HL-60 (cell line): ENCODE measurements around the gene PRPF40B.

Experiments used
- DNase-seq, 2 experiments: peaks; one replicate each; pipeline ENCODE4 v3.0.0-alpha.2; 2010 to 2020; ENCODE audit warnings: low read depth in 1 of 2, low spot score in 1 of 2
- H3K27ac ChIP-seq: fragments of 250-450 bp; sonication (Bioruptor Pico); replicated peaks from 2 replicates; pipeline ENCODE4 v1.5.1; 2020; ENCODE audit warnings: mild to moderate bottlenecking, moderate library complexity
- H3K27me3 ChIP-seq: fragments of 250-450 bp; sonication (Bioruptor Pico); 2 replicates; pipeline ENCODE4 v1.5.1; 2021; ENCODE audit warnings: mild to moderate bottlenecking, moderate library complexity; ENCODE audit not compliant: insufficient read depth, poor library complexity, severe bottlenecking
- H3K4me3 ChIP-seq: replicated peaks from 2 replicates; pipeline ENCODE4 v1.5.1; 2011; ENCODE audit warnings: mild to moderate bottlenecking, control low read depth, low read length; ENCODE audit not compliant: insufficient read depth
- GABPA ChIP-seq: IDR thresholded peaks from 2 replicates; pipeline ENCODE4 v1.6.1; 2012; ENCODE audit warnings: low read depth
- POLR2AphosphoS5 ChIP-seq: IDR thresholded peaks from 2 replicates; pipeline ENCODE4 v1.6.1; 2012; ENCODE audit warnings: low read depth
- SPI1 ChIP-seq: IDR thresholded peaks from 2 replicates; pipeline ENCODE4 v1.6.1; 2012; ENCODE audit warnings: low read depth, mild to moderate bottlenecking, borderline replicate concordance
- TF ChIP-seq, protein P1 (sequence below): IDR thresholded peaks from 2 replicates; pipeline ENCODE4 v1.6.1; 2012; ENCODE audit warnings: low read depth; ENCODE audit not compliant: insufficient replicate concordance
- TF ChIP-seq, protein P2 (sequence below): IDR thresholded peaks from one replicate; pipeline ENCODE4 v1.5.1; 2011; ENCODE audit warnings: low read length, control low read depth, inconsistent platforms; ENCODE audit not compliant: insufficient read depth

PRPF40B gene

DNA sequence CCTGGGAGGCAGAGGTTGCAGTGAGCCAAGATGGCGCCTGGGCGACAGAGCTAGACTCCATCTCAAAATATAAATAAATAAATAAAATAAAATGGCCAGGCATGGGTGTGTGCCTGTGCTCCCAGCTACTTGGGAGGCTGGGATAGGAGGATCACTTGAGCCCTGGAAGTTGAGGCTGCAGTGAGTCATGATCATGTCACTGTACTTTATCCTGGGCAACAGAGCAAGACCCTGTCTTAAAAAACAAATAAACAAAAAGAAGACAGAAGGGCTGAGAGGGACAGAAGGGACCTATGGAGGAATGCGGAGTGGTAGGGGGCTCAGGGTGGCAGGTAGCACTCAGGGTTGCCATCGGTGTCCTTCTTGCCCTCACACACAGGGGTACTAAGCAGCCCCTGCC is 40.8 kb downstream of the PRPF40B start:
- no peak for TF ChIP-seq POLR2AphosphoS5
- no peak overlapping the region for H3K4me3 ChIP-seq
- H3K27ac ChIP-seq = peak overlapping the region; percentile 84
- no peak for DNase-seq
- no peaks in the 10 kb centered on the region for H3K27me3 ChIP-seq

DNA sequence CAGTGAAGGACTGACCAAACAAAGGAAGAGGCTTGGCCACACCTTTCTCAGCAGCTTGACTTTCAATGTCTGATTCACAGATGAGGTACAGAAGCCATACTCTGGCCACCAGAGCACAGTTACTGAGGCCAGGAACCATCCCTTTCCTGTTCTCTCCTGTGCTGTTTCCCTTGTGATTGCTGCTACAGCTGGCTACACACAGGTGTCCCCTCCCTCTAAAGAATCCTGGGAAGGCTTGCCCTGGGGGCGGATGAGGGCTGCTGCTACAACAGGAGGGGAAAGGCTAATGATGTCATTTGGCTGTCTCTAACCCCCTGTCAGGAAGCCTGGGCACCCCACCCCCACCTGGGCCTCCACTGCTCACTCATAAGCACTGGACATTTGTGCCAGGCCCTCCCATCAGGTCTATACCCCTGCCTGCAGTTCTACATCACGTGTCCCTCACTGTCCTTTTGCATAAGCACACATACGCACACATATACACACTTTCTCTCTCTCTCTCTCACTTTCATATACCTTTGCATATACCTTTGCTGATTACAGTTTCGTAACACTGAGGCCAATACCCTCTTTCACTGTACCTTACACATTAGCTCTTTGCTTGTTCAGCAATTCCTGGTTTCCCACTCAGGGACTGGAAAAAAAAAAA is 41.4 kb downstream of the PRPF40B start:
- Histone ChIP-seq H3K27me3 (no peaks in the 10 kb centered on the region), H3K4me3 (no peak overlapping the region), H3K27ac (peak overlapping the region; percentile 84)
- DNase-seq = no peak
- no peak for TF ChIP-seq SPI1

DNA sequence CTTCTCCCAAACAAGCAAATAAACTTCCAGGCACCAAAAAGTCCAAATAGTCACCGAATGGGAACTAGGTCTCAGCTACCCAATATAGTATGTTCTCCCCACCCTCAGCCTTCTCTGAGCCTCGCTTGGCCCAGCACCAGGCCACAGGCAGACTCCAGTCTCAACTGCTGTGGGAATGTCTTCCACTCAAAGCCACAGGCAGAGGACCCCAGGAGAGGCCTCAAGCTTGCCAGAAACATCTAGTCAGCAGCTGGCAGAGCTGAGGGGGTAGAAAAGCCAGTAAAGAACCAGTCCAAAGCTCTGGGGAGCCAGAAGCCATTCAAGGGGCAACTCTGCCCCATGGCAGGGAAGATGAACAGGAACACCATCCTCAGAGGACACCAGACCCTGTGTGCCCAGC is 42.0 kb downstream of the PRPF40B start:
- Histone ChIP-seq H3K27me3 (no peaks in the 10 kb centered on the region), H3K4me3 (no peak overlapping the region), H3K27ac (no peak overlapping the region)
- DNase-seq = no peak
- TF ChIP-seq, protein P1, sequence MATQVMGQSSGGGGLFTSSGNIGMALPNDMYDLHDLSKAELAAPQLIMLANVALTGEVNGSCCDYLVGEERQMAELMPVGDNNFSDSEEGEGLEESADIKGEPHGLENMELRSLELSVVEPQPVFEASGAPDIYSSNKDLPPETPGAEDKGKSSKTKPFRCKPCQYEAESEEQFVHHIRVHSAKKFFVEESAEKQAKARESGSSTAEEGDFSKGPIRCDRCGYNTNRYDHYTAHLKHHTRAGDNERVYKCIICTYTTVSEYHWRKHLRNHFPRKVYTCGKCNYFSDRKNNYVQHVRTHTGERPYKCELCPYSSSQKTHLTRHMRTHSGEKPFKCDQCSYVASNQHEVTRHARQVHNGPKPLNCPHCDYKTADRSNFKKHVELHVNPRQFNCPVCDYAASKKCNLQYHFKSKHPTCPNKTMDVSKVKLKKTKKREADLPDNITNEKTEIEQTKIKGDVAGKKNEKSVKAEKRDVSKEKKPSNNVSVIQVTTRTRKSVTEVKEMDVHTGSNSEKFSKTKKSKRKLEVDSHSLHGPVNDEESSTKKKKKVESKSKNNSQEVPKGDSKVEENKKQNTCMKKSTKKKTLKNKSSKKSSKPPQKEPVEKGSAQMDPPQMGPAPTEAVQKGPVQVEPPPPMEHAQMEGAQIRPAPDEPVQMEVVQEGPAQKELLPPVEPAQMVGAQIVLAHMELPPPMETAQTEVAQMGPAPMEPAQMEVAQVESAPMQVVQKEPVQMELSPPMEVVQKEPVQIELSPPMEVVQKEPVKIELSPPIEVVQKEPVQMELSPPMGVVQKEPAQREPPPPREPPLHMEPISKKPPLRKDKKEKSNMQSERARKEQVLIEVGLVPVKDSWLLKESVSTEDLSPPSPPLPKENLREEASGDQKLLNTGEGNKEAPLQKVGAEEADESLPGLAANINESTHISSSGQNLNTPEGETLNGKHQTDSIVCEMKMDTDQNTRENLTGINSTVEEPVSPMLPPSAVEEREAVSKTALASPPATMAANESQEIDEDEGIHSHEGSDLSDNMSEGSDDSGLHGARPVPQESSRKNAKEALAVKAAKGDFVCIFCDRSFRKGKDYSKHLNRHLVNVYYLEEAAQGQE = no peak
- TF ChIP-seq POLR2AphosphoS5 (no peak), SPI1 (no peak), GABPA (no peak)
- TF ChIP-seq, protein P2, sequence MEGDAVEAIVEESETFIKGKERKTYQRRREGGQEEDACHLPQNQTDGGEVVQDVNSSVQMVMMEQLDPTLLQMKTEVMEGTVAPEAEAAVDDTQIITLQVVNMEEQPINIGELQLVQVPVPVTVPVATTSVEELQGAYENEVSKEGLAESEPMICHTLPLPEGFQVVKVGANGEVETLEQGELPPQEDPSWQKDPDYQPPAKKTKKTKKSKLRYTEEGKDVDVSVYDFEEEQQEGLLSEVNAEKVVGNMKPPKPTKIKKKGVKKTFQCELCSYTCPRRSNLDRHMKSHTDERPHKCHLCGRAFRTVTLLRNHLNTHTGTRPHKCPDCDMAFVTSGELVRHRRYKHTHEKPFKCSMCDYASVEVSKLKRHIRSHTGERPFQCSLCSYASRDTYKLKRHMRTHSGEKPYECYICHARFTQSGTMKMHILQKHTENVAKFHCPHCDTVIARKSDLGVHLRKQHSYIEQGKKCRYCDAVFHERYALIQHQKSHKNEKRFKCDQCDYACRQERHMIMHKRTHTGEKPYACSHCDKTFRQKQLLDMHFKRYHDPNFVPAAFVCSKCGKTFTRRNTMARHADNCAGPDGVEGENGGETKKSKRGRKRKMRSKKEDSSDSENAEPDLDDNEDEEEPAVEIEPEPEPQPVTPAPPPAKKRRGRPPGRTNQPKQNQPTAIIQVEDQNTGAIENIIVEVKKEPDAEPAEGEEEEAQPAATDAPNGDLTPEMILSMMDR = no peak

DNA sequence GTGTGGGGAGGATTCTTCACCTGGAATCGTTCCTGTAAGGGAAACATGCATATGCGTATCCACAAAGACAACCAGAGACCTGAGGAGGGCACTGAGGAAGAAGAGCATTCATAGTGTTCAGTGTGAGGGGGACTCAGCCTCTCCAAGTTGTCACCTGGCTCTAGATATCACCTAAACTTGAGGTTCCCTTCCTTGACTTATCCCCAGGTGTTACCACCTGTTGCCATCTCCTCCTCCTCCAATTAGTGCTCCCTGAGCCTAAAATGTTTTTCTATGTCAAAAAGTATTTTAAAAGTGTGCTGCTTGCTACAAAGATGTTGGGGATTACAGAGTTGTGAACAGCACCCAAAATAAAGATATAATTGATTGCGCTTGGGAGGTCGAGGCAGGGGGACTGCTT is 42.8 kb downstream of the PRPF40B start:
- Histone ChIP-seq H3K27ac (no peak overlapping the region), H3K4me3 (no peak overlapping the region), H3K27me3 (no peaks in the 10 kb centered on the region)
- TF ChIP-seq GABPA (no peak), POLR2AphosphoS5 (no peak), SPI1 (no peak)
- TF ChIP-seq, protein P1 = no peak
- TF ChIP-seq, protein P2 = no peak
- no peak for DNase-seq

DNA sequence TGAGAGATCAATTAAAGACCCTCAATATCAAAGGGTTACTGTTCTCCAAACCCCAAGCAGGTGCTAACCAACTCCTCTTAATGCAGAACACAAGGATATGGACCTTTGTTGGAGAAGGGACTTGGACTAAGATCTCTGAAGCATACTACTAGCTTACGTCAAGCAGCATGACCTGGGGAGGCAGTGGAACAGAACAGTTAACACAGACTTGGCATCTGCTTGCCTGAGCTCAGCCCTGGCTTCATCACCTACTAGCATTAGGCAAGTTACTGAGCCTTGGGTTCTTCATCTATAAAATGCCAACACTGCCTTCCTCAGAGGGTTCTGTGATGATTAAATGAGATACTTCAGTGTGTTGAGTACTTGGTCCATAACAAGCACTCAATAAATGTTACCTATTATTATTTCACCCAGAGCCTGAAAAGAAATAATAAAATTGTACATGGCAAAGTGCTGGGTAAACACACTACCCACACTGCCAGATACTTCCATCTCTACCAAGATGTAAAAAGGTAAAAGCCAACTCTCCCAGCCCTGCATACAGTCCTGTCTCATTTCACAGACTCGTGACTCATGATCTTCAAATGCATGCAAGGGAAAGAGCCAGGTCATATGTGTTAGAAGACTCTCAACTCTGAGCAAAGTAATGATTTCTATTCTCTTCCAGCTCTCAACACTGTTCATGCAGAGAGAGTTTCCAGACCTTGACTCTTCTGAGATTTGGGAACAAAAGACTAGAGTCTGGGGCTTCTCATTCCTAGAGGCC is 44.1 kb downstream of the PRPF40B start:
- no peak for DNase-seq
- no peaks in the 10 kb centered on the region for H3K27me3 ChIP-seq
- TF ChIP-seq, protein P2 = no peak
- no peak for TF ChIP-seq SPI1
- TF ChIP-seq, protein P1 = no peak
- no peak for TF ChIP-seq GABPA
- no peak for TF ChIP-seq POLR2AphosphoS5
- no peak overlapping the region for H3K4me3 ChIP-seq
- H3K27ac ChIP-seq = no peak overlapping the region
